GM12801 (cell line): ENCODE data around the gene SENP1.

Source experiments
- CTCF ChIP-seq: IDR thresholded peaks from one replicate; pipeline ENCODE4 v1.5.1; 2011; ENCODE audit warnings: control low read depth; ENCODE audit not compliant: insufficient read length; ENCODE audit errors: extremely low read depth

Gene SENP1

GRCh38 chr12:48005001-48005749 lies 100.7 kb downstream of the SENP1 start:
- TF ChIP-seq CTCF = no peak

- TF ChIP-seq CTCF = no peak
These were observed 101.6 kb downstream of the SENP1 start, which contains the start of gene COL2A1 for GRCh38 chr12:48004053-48004941. Gene COL2A1 (minus strand): TSS chr12:48004476. CDS start chr12:48004321, 155 bp downstream.

GRCh38 chr12:48003226-48004052 lies 102.4 kb downstream of the SENP1 start:
- TF ChIP-seq CTCF = no peak

- TF ChIP-seq CTCF = no peak
These were observed 103.1 kb downstream of the SENP1 start for GRCh38 chr12:48002773-48003218.

- no peak for TF ChIP-seq CTCF
These were observed 103.5 kb downstream of the SENP1 start for GRCh38 chr12:48002414-48002730.

GRCh38 chr12:48001505-48002413 lies 104.1 kb downstream of the SENP1 start:
- TF ChIP-seq CTCF = no peak
